ENCODE data around the gene DUS4L.

Gene DUS4L

DNA sequence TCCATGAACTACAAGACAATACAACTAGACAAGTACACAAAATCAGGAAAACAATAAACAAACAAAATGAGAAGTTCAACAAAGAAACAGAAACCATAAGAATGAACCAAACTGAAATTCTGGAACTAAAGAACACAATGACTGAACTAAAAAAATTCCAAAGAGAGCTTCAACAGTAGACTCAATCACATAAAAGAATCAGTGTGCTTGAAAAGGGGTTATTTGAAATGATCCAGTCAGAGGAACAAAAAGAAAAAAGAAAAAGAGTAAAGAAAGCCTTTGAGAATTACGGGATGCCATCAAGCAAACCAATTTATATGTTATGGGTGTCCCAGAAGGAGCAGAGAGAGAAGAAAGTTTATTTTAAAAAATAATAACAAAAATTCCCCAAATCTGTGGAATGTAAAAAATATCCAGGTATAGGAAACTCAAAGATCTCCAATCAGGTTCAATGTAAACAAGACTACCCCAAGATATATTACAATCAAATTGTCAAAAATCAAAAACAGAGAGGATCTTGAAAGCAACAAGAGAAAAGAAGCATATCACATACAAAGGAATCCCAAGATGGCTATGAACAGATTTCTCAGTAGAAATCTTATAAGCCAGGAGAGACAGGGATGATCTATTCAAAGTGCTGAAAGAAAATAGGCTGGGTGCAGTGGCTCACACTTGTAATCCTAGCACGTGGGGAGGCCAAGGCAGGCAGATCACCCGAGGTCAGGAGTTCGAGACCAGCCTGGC, 18.8 kb upstream of the DUS4L start:
- Histone ChIP-seq H3K4me3 (ENCODE audit: low read depth in 1 of 5, low read length in 5 of 5) (no peak overlapping the region), H3K9me3 (ENCODE audit: control insufficient read depth in 5 of 5, low read length in 5 of 5) (peaks cover 2 to 14% (median 4%) of the 10 kb centered on the region in 5 donors), H3K9ac (ENCODE audit: low read length in 5 of 5) (no peak overlapping the region), H3K27me3 (ENCODE audit: control insufficient read depth in 5 of 5, insufficient read depth in 4 of 5, low read length in 5 of 5) (no peaks in the 10 kb centered on the region), H3K27ac (ENCODE audit: low read depth, low read length) (no peak overlapping the region), H3K36me3 (ENCODE audit: control insufficient read depth in 5 of 5, insufficient read depth in 5 of 5, low read length in 5 of 5) (peaks cover 20 to 44% (median 26%) of the 10 kb centered on the region in 5 donors), H3K4me1 (ENCODE audit: control insufficient read depth in 5 of 5, insufficient read depth in 5 of 5, low read length in 5 of 5) (no peaks in the 10 kb centered on the region)

DNA sequence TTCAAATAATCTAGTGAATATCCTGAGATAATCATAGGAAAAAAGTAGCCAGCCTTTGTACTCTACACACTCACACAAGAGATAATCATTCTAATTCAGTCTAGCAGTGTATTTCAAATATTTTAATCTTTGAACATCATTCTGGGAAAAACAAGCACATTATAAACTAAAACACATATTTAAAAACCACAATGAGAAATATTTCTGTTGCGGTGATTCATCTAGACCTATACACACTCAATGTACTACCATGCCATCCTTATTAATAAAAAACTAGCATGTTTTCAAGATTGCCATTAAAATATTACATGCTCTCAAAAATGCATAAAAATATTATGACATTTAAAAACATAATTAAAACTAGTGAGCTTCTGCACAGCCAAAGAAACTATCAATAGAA, 11.8 kb upstream of the DUS4L start:
- no peak overlapping the region for H3K27ac ChIP-seq (ENCODE audit: low read depth, low read length)
- no peaks in the 10 kb centered on the region for H3K4me1 ChIP-seq (ENCODE audit: control insufficient read depth in 5 of 5, insufficient read depth in 5 of 5, low read length in 5 of 5)
- H3K36me3 ChIP-seq (ENCODE audit: control insufficient read depth in 5 of 5, insufficient read depth in 5 of 5, low read length in 5 of 5) = peaks cover 7 to 44% (median 29%) of the 10 kb centered on the region in 5 donors
- H3K9me3 ChIP-seq (ENCODE audit: control insufficient read depth in 5 of 5, low read length in 5 of 5) = no peaks in the 10 kb centered on the region
- H3K9ac ChIP-seq (ENCODE audit: low read length in 5 of 5) = no peak overlapping the region
- H3K4me3 ChIP-seq (ENCODE audit: low read depth in 1 of 5, low read length in 5 of 5) = no peak overlapping the region
- H3K27me3 ChIP-seq (ENCODE audit: control insufficient read depth in 5 of 5, insufficient read depth in 4 of 5, low read length in 5 of 5) = no peaks in the 10 kb centered on the region

DNA sequence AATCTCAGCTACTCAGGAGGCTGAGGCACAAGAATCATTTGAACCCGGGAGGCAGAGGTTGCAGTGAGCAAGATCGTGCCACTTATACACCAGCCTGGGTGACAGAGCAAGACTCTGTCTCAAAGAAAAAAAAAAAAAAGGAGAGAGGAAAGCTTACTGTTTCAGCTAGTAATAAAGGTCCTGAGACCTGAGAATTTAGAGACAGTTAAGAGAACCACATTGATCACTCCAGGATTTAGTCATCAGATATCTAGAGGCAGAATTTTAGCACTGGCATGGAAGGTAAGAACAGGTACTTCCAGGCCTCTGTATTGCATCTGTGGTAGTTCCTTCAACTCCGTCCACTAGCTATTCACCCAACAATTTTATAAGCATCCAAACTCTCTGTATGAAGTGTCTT, 7.9 kb upstream of the DUS4L start:
- H3K36me3 ChIP-seq (ENCODE audit: control insufficient read depth in 5 of 5, insufficient read depth in 5 of 5, low read length in 5 of 5) = peaks cover 9 to 39% (median 26%) of the 10 kb centered on the region in 5 donors
- H3K9me3 ChIP-seq (ENCODE audit: control insufficient read depth in 5 of 5, low read length in 5 of 5) = no peaks in the 10 kb centered on the region
- no peak overlapping the region for H3K4me3 ChIP-seq (ENCODE audit: low read depth in 1 of 5, low read length in 5 of 5)
- no peaks in the 10 kb centered on the region for H3K27me3 ChIP-seq (ENCODE audit: control insufficient read depth in 5 of 5, insufficient read depth in 4 of 5, low read length in 5 of 5)
- H3K4me1 ChIP-seq (ENCODE audit: control insufficient read depth in 5 of 5, insufficient read depth in 5 of 5, low read length in 5 of 5) = peaks cover 0 to 16% (median 13%) of the 10 kb centered on the region in 5 donors
- no peak overlapping the region for H3K27ac ChIP-seq (ENCODE audit: low read depth, low read length)
- no peak overlapping the region for H3K9ac ChIP-seq (ENCODE audit: low read length in 5 of 5)

DNA sequence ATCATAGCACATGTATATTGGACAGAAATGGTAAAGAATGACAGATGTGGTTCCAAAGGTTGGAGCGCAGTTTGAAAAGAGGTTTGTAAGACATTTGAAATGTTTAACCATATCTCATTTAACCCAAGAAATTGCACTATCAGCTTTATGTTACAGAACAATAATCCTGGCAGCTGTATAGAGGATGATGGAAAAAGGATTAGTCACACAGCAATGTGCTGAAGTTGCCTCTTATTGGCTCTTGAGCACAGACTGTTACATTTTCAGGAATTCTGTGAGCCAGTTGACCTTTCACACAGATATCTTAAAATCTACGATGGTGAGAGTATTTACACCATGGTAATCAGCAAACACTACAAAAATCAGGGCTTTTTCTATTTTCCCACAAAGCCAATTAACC, 3.9 kb upstream of the DUS4L start:
- Histone ChIP-seq H3K4me3 (ENCODE audit: low read depth in 1 of 5, low read length in 5 of 5) (no peak overlapping the region), H3K9me3 (ENCODE audit: control insufficient read depth in 5 of 5, low read length in 5 of 5) (no peaks in the 10 kb centered on the region), H3K4me1 (ENCODE audit: control insufficient read depth in 5 of 5, insufficient read depth in 5 of 5, low read length in 5 of 5) (peaks cover 0 to 47% (median 35%) of the 10 kb centered on the region in 5 donors), H3K36me3 (ENCODE audit: control insufficient read depth in 5 of 5, insufficient read depth in 5 of 5, low read length in 5 of 5) (peaks cover 8 to 17% (median 15%) of the 10 kb centered on the region in 5 donors), H3K27ac (ENCODE audit: low read depth, low read length) (peak overlapping the region; percentile 34), H3K9ac (ENCODE audit: low read length in 5 of 5) (peak overlapping the region in 1 of 5 donors; percentile 66), H3K27me3 (ENCODE audit: control insufficient read depth in 5 of 5, insufficient read depth in 4 of 5, low read length in 5 of 5) (no peaks in the 10 kb centered on the region)

DNA sequence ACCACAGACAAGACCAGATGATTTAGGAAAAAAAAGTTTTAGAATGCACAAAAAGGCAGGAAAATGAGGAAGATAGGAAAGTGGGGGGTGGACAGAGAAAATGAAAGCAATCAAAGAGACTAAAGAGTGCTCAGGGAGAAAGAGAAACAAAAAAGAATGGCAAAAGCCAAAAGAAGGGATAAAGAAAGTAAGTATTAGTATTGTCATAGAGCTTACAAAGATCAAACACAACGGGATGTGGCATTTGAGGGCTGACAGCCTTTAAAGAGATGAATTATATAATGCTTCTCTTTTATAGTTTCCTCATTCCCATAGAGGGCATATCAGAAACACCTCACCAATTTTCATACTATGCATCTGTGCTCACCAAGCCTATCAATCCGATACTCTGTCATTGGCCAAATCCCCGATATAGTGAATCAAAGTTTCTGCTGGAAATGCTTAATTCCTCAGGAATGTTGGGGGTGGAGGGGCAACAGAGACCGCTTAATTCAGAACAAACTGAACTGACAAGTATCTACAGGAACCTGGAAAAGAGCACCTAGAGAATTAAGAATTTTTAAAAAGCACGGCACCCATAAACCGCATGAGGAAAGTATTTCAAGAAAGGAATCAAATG, 2.8 kb upstream of the DUS4L start:
- no peak overlapping the region for H3K4me3 ChIP-seq (ENCODE audit: low read depth in 1 of 5, low read length in 5 of 5)
- H3K36me3 ChIP-seq (ENCODE audit: control insufficient read depth in 5 of 5, insufficient read depth in 5 of 5, low read length in 5 of 5) = peaks cover 6 to 10% (median 9%) of the 10 kb centered on the region in 5 donors
- peaks cover 0 to 49% (median 37%) of the 10 kb centered on the region in 5 donors for H3K4me1 ChIP-seq (ENCODE audit: control insufficient read depth in 5 of 5, insufficient read depth in 5 of 5, low read length in 5 of 5)
- no peaks in the 10 kb centered on the region for H3K27me3 ChIP-seq (ENCODE audit: control insufficient read depth in 5 of 5, insufficient read depth in 4 of 5, low read length in 5 of 5)
- H3K9me3 ChIP-seq (ENCODE audit: control insufficient read depth in 5 of 5, low read length in 5 of 5) = no peaks in the 10 kb centered on the region
- H3K27ac ChIP-seq (ENCODE audit: low read depth, low read length) = peak overlapping the region; percentile 27
- no peak overlapping the region for H3K9ac ChIP-seq (ENCODE audit: low read length in 5 of 5)

DNA sequence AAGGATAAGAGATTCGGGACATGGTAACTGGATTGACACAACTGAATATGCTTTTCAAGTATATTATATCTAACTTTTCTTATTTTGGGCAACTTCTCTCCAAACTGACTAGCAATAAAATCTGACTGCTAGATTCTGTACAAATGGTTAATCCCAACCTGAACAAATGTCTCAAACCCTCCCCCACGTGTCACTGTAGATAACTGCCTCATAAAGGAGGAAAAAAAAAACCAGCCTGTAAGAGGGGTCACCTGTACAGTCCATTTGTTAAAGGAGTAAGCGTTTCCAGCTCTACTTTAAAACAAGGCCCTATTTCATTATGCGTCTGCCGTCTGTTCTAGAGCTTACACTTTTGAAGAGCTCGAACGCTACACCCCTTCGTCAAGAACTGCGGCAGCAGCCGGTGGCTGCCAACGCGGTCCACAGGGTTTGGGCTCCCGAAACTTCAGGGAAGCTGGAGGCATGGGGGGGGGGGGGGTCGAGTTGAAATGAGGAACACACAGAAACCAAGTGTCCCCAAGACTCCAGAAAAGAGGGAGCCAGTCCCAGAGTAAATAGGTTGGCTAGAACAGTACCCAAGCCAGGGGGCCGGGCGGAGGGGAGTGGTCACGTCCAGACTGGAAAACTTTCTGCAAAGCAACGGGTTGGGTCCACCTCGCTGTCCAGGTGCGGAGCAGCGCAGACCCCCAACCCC, 543 bp upstream of the DUS4L start:
- Histone ChIP-seq H3K9me3 (ENCODE audit: control insufficient read depth in 5 of 5, low read length in 5 of 5) (no peaks in the 10 kb centered on the region), H3K27me3 (ENCODE audit: control insufficient read depth in 5 of 5, insufficient read depth in 4 of 5, low read length in 5 of 5) (no peaks in the 10 kb centered on the region), H3K36me3 (ENCODE audit: control insufficient read depth in 5 of 5, insufficient read depth in 5 of 5, low read length in 5 of 5) (peaks cover 0 to 5% (median 0%) of the 10 kb centered on the region in 5 donors), H3K27ac (ENCODE audit: low read depth, low read length) (peak overlapping the region; percentile 94), H3K4me3 (ENCODE audit: low read depth in 1 of 5, low read length in 5 of 5) (peak overlapping the region; percentile 79 to 99 (median 97)), H3K4me1 (ENCODE audit: control insufficient read depth in 5 of 5, insufficient read depth in 5 of 5, low read length in 5 of 5) (peaks cover 0 to 49% (median 37%) of the 10 kb centered on the region in 5 donors), H3K9ac (ENCODE audit: low read length in 5 of 5) (peak overlapping the region; percentile 28 to 98 (median 97))

DNA sequence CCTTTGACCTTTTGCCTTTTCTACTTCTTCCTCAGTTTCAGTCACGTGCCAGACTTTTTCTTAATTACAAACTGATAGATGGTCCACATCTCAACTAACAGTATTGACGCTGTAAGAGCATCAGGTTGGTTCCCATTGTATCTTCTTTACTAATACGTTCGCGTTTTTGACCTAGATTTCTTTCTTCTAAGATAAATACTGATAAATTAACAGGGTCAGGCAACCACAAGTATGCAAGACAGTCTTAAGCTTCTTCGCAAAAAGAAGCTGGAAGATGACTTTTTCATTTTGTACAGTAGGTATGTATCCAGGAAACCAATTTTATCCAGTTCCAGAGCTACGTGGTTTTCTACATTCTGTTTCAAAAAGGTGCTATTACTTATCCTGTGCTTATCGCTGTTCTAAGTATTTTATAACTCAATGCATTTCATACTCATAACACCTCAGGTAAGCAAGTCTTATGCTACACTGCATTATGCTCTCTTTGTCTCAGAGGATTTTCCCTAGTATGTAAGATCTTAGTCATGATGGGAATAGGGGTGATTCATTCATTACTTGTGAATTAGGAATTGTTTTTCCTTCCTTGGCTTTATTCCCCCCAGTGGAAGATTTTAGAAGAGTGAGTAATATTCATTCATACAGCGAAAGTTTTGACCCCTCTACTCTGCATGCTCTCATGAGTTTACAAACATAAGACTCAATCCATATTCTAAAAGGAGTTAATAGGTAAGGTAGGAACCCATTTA, 955 bp downstream of the DUS4L start:
- H3K27me3 ChIP-seq (ENCODE audit: control insufficient read depth in 5 of 5, insufficient read depth in 4 of 5, low read length in 5 of 5) = no peaks in the 10 kb centered on the region
- H3K4me3 ChIP-seq (ENCODE audit: low read depth in 1 of 5, low read length in 5 of 5) = peak overlapping the region; percentile 91 to 99 (median 97)
- H3K27ac ChIP-seq (ENCODE audit: low read depth, low read length) = peak overlapping the region; percentile 94
- peak overlapping the region; percentile 74 to 98 (median 97) for H3K9ac ChIP-seq (ENCODE audit: low read length in 5 of 5)
- H3K9me3 ChIP-seq (ENCODE audit: control insufficient read depth in 5 of 5, low read length in 5 of 5) = no peaks in the 10 kb centered on the region
- peaks cover 0 to 44% (median 29%) of the 10 kb centered on the region in 5 donors for H3K4me1 ChIP-seq (ENCODE audit: control insufficient read depth in 5 of 5, insufficient read depth in 5 of 5, low read length in 5 of 5)
- H3K36me3 ChIP-seq (ENCODE audit: control insufficient read depth in 5 of 5, insufficient read depth in 5 of 5, low read length in 5 of 5) = peaks cover 0 to 5% (median 0%) of the 10 kb centered on the region in 5 donors

DNA sequence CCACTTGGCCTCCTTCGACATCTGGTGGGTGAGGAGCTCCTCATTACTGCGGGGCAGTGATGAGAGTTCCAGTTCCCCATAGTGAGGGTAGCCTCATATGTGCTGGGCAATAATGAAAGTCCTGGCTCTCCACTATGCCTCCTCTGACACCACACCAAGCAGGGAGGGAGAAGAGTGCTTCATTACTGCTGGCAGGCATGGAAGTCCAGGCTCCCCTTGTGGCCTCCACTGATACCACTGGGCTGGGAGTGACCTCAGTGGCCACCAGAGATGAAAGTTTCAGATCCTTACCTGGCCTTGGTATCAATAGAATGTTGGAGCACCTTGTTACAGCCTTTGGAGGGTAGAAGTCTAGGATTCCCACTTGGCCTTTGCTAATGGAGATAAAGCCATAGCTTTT, 6.5 kb downstream of the DUS4L start:
- H3K9me3 ChIP-seq (ENCODE audit: control insufficient read depth in 5 of 5, low read length in 5 of 5) = no peaks in the 10 kb centered on the region
- H3K9ac ChIP-seq (ENCODE audit: low read length in 5 of 5) = no peak overlapping the region
- H3K36me3 ChIP-seq (ENCODE audit: control insufficient read depth in 5 of 5, insufficient read depth in 5 of 5, low read length in 5 of 5) = peaks cover 4 to 20% (median 13%) of the 10 kb centered on the region in 5 donors

DNA sequence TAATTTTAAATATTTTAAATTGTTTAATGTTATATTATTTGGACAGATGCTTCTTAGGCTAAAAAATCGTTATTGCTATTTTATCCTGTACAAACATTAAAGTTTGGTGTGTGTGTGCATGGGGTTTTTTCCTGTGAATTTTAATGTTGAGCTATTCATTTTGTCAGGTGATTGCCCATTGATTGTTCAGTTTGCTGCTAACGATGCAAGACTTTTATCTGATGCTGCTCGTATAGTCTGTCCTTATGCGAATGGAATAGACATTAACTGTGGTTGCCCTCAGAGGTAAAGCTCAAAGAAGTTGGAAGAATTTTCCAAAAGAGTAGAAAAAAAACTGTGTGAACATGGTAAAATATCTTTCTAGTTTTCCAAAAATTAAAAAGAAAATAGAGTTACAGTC, 9.8 kb downstream of the DUS4L start:
- Histone ChIP-seq H3K27me3 (ENCODE audit: control insufficient read depth in 5 of 5, insufficient read depth in 4 of 5, low read length in 5 of 5) (no peaks in the 10 kb centered on the region), H3K36me3 (ENCODE audit: control insufficient read depth in 5 of 5, insufficient read depth in 5 of 5, low read length in 5 of 5) (peaks cover 4 to 15% (median 13%) of the 10 kb centered on the region in 5 donors), H3K4me1 (ENCODE audit: control insufficient read depth in 5 of 5, insufficient read depth in 5 of 5, low read length in 5 of 5) (no peaks in the 10 kb centered on the region), H3K4me3 (ENCODE audit: low read depth in 1 of 5, low read length in 5 of 5) (no peak overlapping the region), H3K9me3 (ENCODE audit: control insufficient read depth in 5 of 5, low read length in 5 of 5) (no peaks in the 10 kb centered on the region), H3K9ac (ENCODE audit: low read length in 5 of 5) (no peak overlapping the region), H3K27ac (ENCODE audit: low read depth, low read length) (no peak overlapping the region)

More for the DNA sequence above, 6.5 kb downstream of the DUS4L start:
- no peaks in the 10 kb centered on the region for H3K27me3 ChIP-seq (ENCODE audit: control insufficient read depth in 5 of 5, insufficient read depth in 4 of 5, low read length in 5 of 5)
- H3K4me1 ChIP-seq (ENCODE audit: control insufficient read depth in 5 of 5, insufficient read depth in 5 of 5, low read length in 5 of 5) = peaks cover 0 to 1% (median 0%) of the 10 kb centered on the region in 5 donors
- no peak overlapping the region for H3K4me3 ChIP-seq (ENCODE audit: low read depth in 1 of 5, low read length in 5 of 5)
- no peak overlapping the region for H3K27ac ChIP-seq (ENCODE audit: low read depth, low read length)
